GM12878 (cell line): ENCODE measurements around the gene RAB3C.

Experiments used
- CEBPB ChIP-seq, 2 experiments: fragments of 150-350 bp in 1 of 2; IDR thresholded peaks; 2 replicates each; pipeline ENCODE4 v1.6.1; 2012 to 2014; ENCODE audit warnings: low read depth in 2 of 2, low read length in 2 of 2, borderline replicate concordance in 1 of 2, inconsistent platforms in 1 of 2
- CREM ChIP-seq: IDR thresholded peaks from 2 replicates; pipeline ENCODE4 v1.6.1; 2014; ENCODE audit warnings: antibody characterized with exemption, low read depth
- FOXM1 ChIP-seq: IDR thresholded peaks from 2 replicates; pipeline ENCODE4 v1.6.1; 2012; ENCODE audit warnings: low read depth, mild to moderate bottlenecking, inconsistent platforms, low read length, moderate library complexity
- NR2C2 ChIP-seq: IDR thresholded peaks from 2 replicates; pipeline ENCODE4 v1.6.1; 2011; ENCODE audit warnings: borderline replicate concordance, low read depth; ENCODE audit not compliant: control insufficient read depth, insufficient read length
- POLR2A ChIP-seq: IDR thresholded peaks from 2 replicates; pipeline ENCODE4 v1.6.1; 2011; ENCODE audit warnings: low read depth, mild to moderate bottlenecking, low read length
- POLR2AphosphoS2 ChIP-seq: IDR thresholded peaks from 2 replicates; pipeline ENCODE4 v1.6.1; 2011; ENCODE audit warnings: low read depth, mild to moderate bottlenecking, low read length, improper control_type of control experiment, moderate library complexity
- POLR2AphosphoS5 ChIP-seq: IDR thresholded peaks from 2 replicates; pipeline ENCODE4 v1.6.1; 2011; ENCODE audit warnings: mild to moderate bottlenecking, low read length, inconsistent platforms
- TF ChIP-seq, protein P1 (sequence below): fragments of 450-650 bp; IDR thresholded peaks from 2 replicates; pipeline ENCODE4 v1.6.1; 2016; ENCODE audit warnings: mild to moderate bottlenecking
- TF ChIP-seq, protein P2 (sequence below): IDR thresholded peaks from 2 replicates; pipeline ENCODE4 v1.6.1; 2012; ENCODE audit warnings: improper control_type of control experiment, low read depth, low read length; ENCODE audit not compliant: insufficient replicate concordance
- TF ChIP-seq, protein P3 (sequence below), 3 experiments: IDR thresholded peaks in 2 of 3; conservative IDR thresholded peaks in 1 of 3; 2 replicates each; pipeline ENCODE4 v1.5.1; 2011; ENCODE audit warnings: low read depth in 3 of 3, low read length in 3 of 3, mild to moderate bottlenecking in 3 of 3, control low read depth in 2 of 3, moderate library complexity in 2 of 3, inconsistent platforms in 1 of 3, mixed read lengths in 1 of 3; ENCODE audit not compliant: control insufficient read depth in 2 of 3, insufficient read depth in 1 of 3; ENCODE audit errors: extremely low read depth in 1 of 3

DNA sequence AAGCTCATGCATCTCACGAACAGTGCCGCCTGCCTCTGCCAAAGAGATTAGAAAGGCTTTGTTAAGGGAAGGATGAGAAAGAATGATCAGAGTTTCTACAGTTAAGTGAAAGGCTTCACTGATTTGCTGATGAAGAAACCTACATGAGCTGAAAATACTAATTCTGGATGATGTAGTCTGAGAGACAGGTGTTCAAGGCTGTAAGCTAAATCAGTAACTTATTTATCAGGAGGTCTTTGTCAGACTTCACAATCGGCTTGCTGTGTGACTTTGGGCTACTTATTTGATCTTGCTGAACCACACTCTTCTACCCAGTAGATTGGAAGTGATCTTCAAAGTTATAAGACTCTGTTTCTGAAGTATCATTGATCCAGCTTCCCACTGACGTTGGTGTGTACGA is 264.2 kb downstream of the RAB3C start:
- TF ChIP-seq POLR2A (no peak), CEBPB (IDR thresholded peaks at IDR 0.05; ENCODE audit: borderline replicate concordance in 1 of 2, low read depth in 2 of 2, low read length in 2 of 2) (no peak), NR2C2 (no peak), POLR2AphosphoS2 (no peak), POLR2AphosphoS5 (no peak), FOXM1 (no peak), CREM (no peak)
- TF ChIP-seq, protein P1, sequence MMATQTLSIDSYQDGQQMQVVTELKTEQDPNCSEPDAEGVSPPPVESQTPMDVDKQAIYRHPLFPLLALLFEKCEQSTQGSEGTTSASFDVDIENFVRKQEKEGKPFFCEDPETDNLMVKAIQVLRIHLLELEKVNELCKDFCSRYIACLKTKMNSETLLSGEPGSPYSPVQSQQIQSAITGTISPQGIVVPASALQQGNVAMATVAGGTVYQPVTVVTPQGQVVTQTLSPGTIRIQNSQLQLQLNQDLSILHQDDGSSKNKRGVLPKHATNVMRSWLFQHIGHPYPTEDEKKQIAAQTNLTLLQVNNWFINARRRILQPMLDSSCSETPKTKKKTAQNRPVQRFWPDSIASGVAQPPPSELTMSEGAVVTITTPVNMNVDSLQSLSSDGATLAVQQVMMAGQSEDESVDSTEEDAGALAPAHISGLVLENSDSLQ, result no peak
- TF ChIP-seq, protein P2, sequence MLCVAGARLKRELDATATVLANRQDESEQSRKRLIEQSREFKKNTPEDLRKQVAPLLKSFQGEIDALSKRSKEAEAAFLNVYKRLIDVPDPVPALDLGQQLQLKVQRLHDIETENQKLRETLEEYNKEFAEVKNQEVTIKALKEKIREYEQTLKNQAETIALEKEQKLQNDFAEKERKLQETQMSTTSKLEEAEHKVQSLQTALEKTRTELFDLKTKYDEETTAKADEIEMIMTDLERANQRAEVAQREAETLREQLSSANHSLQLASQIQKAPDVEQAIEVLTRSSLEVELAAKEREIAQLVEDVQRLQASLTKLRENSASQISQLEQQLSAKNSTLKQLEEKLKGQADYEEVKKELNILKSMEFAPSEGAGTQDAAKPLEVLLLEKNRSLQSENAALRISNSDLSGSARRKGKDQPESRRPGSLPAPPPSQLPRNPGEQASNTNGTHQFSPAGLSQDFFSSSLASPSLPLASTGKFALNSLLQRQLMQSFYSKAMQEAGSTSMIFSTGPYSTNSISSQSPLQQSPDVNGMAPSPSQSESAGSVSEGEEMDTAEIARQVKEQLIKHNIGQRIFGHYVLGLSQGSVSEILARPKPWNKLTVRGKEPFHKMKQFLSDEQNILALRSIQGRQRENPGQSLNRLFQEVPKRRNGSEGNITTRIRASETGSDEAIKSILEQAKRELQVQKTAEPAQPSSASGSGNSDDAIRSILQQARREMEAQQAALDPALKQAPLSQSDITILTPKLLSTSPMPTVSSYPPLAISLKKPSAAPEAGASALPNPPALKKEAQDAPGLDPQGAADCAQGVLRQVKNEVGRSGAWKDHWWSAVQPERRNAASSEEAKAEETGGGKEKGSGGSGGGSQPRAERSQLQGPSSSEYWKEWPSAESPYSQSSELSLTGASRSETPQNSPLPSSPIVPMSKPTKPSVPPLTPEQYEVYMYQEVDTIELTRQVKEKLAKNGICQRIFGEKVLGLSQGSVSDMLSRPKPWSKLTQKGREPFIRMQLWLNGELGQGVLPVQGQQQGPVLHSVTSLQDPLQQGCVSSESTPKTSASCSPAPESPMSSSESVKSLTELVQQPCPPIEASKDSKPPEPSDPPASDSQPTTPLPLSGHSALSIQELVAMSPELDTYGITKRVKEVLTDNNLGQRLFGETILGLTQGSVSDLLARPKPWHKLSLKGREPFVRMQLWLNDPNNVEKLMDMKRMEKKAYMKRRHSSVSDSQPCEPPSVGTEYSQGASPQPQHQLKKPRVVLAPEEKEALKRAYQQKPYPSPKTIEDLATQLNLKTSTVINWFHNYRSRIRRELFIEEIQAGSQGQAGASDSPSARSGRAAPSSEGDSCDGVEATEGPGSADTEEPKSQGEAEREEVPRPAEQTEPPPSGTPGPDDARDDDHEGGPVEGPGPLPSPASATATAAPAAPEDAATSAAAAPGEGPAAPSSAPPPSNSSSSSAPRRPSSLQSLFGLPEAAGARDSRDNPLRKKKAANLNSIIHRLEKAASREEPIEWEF, result no peak
- TF ChIP-seq, protein P3, sequence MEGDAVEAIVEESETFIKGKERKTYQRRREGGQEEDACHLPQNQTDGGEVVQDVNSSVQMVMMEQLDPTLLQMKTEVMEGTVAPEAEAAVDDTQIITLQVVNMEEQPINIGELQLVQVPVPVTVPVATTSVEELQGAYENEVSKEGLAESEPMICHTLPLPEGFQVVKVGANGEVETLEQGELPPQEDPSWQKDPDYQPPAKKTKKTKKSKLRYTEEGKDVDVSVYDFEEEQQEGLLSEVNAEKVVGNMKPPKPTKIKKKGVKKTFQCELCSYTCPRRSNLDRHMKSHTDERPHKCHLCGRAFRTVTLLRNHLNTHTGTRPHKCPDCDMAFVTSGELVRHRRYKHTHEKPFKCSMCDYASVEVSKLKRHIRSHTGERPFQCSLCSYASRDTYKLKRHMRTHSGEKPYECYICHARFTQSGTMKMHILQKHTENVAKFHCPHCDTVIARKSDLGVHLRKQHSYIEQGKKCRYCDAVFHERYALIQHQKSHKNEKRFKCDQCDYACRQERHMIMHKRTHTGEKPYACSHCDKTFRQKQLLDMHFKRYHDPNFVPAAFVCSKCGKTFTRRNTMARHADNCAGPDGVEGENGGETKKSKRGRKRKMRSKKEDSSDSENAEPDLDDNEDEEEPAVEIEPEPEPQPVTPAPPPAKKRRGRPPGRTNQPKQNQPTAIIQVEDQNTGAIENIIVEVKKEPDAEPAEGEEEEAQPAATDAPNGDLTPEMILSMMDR (IDR thresholded peaks at IDR 0.05 in 2 of 3, conservative IDR thresholded peaks at IDR 0.05 in 1 of 3; ENCODE audit: control insufficient read depth in 2 of 3, extremely low read depth in 1 of 3, insufficient read depth in 1 of 3, low read depth in 3 of 3, low read length in 3 of 3), result no peak
